HPDE6-E6E7 (cell line): ENCODE measurements around the gene HMGCS1.
"Not testable (repeated sequence)": the region's sequence is repeated elsewhere in the genome, so short reads cannot be mapped to it uniquely, and the experiment has no call there.

Experiments used
- DNase-seq: peaks from one replicate; pipeline ENCODE4 v3.0.0; 2011; ENCODE audit warnings: missing footprints; ENCODE audit errors: extremely low spot score

HMGCS1 gene

GRCh38 chr5:43313035-43313853, at the start of gene HMGCS1:
TSS of gene HMGCS1 (minus strand) at chr5:43313412. CDS start at chr5:43298965, 14,447 bp downstream.
- peak; percentile 95 for DNase-seq

- no peak for DNase-seq
These were observed 45.5 kb upstream of the HMGCS1 start for GRCh38 chr5:43358726-43359125.

GRCh38 chr5:43358301-43358700, 45.1 kb upstream of the HMGCS1 start:
- DNase-seq: no peak

- no peak for DNase-seq
These were observed 44.7 kb upstream of the HMGCS1 start for GRCh38 chr5:43357878-43358281.

GRCh38 chr5:43357067-43357466, 43.9 kb upstream of the HMGCS1 start:
- DNase-seq: no peak

- DNase-seq: no peak
These were observed 41.6 kb upstream of the HMGCS1 start for GRCh38 chr5:43354774-43355173.

- DNase-seq: no peak
These were observed 40.5 kb upstream of the HMGCS1 start for GRCh38 chr5:43353668-43354067.

- DNase-seq: no peak
These were observed 39.7 kb upstream of the HMGCS1 start for GRCh38 chr5:43352915-43353314.

GRCh38 chr5:43352131-43352530, 38.9 kb upstream of the HMGCS1 start:
- no peak for DNase-seq

- no peak for DNase-seq
These were observed 35.7 kb upstream of the HMGCS1 start for GRCh38 chr5:43348861-43349363.

GRCh38 chr5:43348207-43348606, 35.0 kb upstream of the HMGCS1 start:
- DNase-seq: no peak

- DNase-seq: no peak
These were observed 25.6 kb upstream of the HMGCS1 start for GRCh38 chr5:43338862-43339261.

GRCh38 chr5:43336159-43336558, 22.9 kb upstream of the HMGCS1 start:
- no peak for DNase-seq

- no peak for DNase-seq
These were observed 22.5 kb upstream of the HMGCS1 start for GRCh38 chr5:43335681-43336080.

- no peak for DNase-seq
These were observed 19.2 kb upstream of the HMGCS1 start for GRCh38 chr5:43332401-43332800.

GRCh38 chr5:43325624-43326023, 12.4 kb upstream of the HMGCS1 start:
- DNase-seq: not testable (repeated sequence)

- DNase-seq: not testable (repeated sequence)
These were observed 10.3 kb upstream of the HMGCS1 start for GRCh38 chr5:43323488-43323887.

GRCh38 chr5:43320846-43321245, 7.6 kb upstream of the HMGCS1 start:
- DNase-seq: no peak

GRCh38 chr5:43316421-43316820, 3.2 kb upstream of the HMGCS1 start:
- DNase-seq: no peak

- DNase-seq: no peak
These were observed 2.5 kb upstream of the HMGCS1 start for GRCh38 chr5:43315682-43316081.

GRCh38 chr5:43315263-43315662, 2.1 kb upstream of the HMGCS1 start:
- peak; percentile 27 for DNase-seq

- no peak for DNase-seq
These were observed 1.5 kb upstream of the HMGCS1 start for GRCh38 chr5:43314724-43315123.

- DNase-seq: no peak
These were observed 744 bp upstream of the HMGCS1 start for GRCh38 chr5:43313854-43314457.
